PC-3 (cell line): ENCODE data around the gene SLC7A6OS.

Experiments
- CTCF ChIP-seq: fragments of 300-600 bp; sonication (generic); conservative IDR thresholded peaks from 2 replicates; pipeline ENCODE4 v1.5.1; 2017; ENCODE audit warnings: antibody characterized with exemption, low read depth, mild to moderate bottlenecking, low read length
- EZH2 ChIP-seq: fragments of 300-600 bp; sonication (generic); IDR thresholded peaks from one replicate; pipeline ENCODE4 v1.6.1; 2017; ENCODE audit warnings: antibody characterized with exemption, mild to moderate bottlenecking, low read length; ENCODE audit not compliant: unreplicated experiment
- EZH2phosphoT487 ChIP-seq: fragments of 300-600 bp; sonication (generic); IDR thresholded peaks from 2 replicates; pipeline ENCODE4 v1.6.1; 2018; ENCODE audit warnings: mild to moderate bottlenecking, antibody characterized with exemption, low read length, borderline replicate concordance

DNA sequence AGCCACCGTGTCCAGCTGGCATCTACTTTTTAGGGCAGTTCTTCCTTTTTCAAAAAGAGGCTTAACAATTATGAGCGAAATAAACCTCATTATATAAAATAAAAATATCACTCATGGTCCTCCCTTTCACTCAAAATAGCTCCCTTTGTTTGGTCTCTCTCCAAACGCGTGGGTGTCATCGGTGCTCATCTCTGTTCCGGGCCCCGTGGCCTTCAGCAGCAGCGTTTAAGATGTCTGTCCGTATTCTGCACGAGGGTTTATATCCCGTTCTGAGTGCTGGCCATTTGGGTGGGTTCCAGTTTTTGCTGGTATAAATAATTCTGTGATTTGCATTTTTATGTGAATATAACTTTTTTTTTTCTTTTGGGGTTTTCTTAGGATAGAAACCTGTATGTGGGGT is 33.5 kb upstream of the SLC7A6OS start:
- TF ChIP-seq CTCF = no peak
- no peak for TF ChIP-seq EZH2
- no peak for TF ChIP-seq EZH2phosphoT487
